SK-N-SH (cell line): ENCODE data around the gene CHAC1. TPM values are rescaled to one million over a fixed set of nuclear protein-coding genes. Genes with fewer than 3 reads are reported as not detected.

Experiments
- CTCF ChIA-PET: fragments of 300-600, 350-600 bp; formaldehyde crosslinking; extraction: SDS; loops from one replicate; lab custom pipeline; 2021; lab: Yijun Ruan, JAX
- POLR2A ChIA-PET: fragments of 350-600 bp; sonication (Branson Sonifier 250); formaldehyde crosslinking; extraction: SDS; loops from one replicate; lab custom pipeline; 2020; ENCODE audit warnings: antibody characterized with exemption, inconsistent platforms; lab: Yijun Ruan, JAX
- DNase-seq: peaks from one replicate; pipeline ENCODE4 v3.0.0; 2012
- H2AFZ ChIP-seq: fragments of 200-600 bp; sonication (generic); 2 replicates; pipeline ENCODE4 v1.8.1; 2016; ENCODE audit warnings: antibody characterized with exemption, mild to moderate bottlenecking, low read depth
- H3F3A ChIP-seq: fragments of 200-600 bp; sonication (generic); replicated peaks from 2 replicates; pipeline ENCODE3; 2016; ENCODE audit warnings: antibody characterized with exemption, mild to moderate bottlenecking; ENCODE audit not compliant: insufficient read depth
- H3K27ac ChIP-seq, 2 experiments: fragments of 200-500 bp in 1 of 2; fragments of 200-600 bp in 1 of 2; sonication (Bioruptor generic) in 1 of 2; sonication (generic), shearing (Covaris generic) in 1 of 2; 2 replicates each; pipeline versions ENCODE4 v1.5.1 to v1.6.1; 2014 to 2016; ENCODE audit warnings: low read depth in 2 of 2, inconsistent platforms in 1 of 2, low read length in 1 of 2, mild to moderate bottlenecking in 1 of 2, mixed read lengths in 1 of 2
- H3K27me3 ChIP-seq: fragments of 200-600 bp; sonication (generic), shearing (Covaris generic); 2 replicates; pipeline ENCODE4 v1.6.1; 2016; ENCODE audit warnings: mixed run types; ENCODE audit not compliant: insufficient read depth
- H3K36me3 ChIP-seq, 2 experiments: fragments of 200-500 bp in 1 of 2; fragments of 200-600 bp in 1 of 2; sonication (Bioruptor generic) in 1 of 2; sonication (generic) in 1 of 2; replicated peaks in 1 of 2; 2 replicates each; pipeline versions ENCODE3 to v1.5.1; 2014 to 2016; ENCODE audit warnings: low read length in 1 of 2, mild to moderate bottlenecking in 1 of 2; ENCODE audit not compliant: insufficient read depth in 2 of 2, control insufficient read depth in 1 of 2
- H3K4me1 ChIP-seq, 2 experiments: fragments of 200-500 bp in 1 of 2; fragments of 200-600 bp in 1 of 2; sonication (Bioruptor generic) in 1 of 2; sonication (generic), shearing (Covaris generic) in 1 of 2; 2 replicates each; pipeline versions ENCODE4 v1.5.1 to v1.6.1; 2014 to 2016; ENCODE audit warnings: low read depth in 1 of 2, low read length in 1 of 2, mixed run types in 1 of 2; ENCODE audit not compliant: insufficient read depth in 2 of 2, control insufficient read depth in 1 of 2
- H3K4me2 ChIP-seq: fragments of 200-600 bp; sonication (generic), shearing (Covaris generic); 2 replicates; pipeline ENCODE4 v1.6.1; 2017; ENCODE audit warnings: mixed run types
- H3K4me3 ChIP-seq, 2 experiments: fragments of 200-500 bp in 1 of 2; fragments of 200-600 bp in 1 of 2; sonication (Bioruptor generic) in 1 of 2; sonication (generic), shearing (Covaris generic) in 1 of 2; 2 replicates each; pipeline versions ENCODE4 v1.5.1 to v1.8.1; 2014 to 2016; ENCODE audit warnings: low read depth in 2 of 2, inconsistent platforms in 1 of 2, low read length in 1 of 2, mild to moderate bottlenecking in 1 of 2, mixed read lengths in 1 of 2, moderate library complexity in 1 of 2
- H3K79me2 ChIP-seq: fragments of 200-600 bp; sonication (generic); 2 replicates; pipeline ENCODE4 v1.8.1; 2017; ENCODE audit warnings: mild to moderate bottlenecking; ENCODE audit not compliant: insufficient read depth
- H3K9ac ChIP-seq: fragments of 200-600 bp; sonication (generic); 2 replicates; pipeline ENCODE4 v1.6.1; 2017; ENCODE audit warnings: mixed run types
- H3K9me2 ChIP-seq: fragments of 200-600 bp; sonication (generic); 2 replicates; pipeline ENCODE4 v1.6.1; 2017; ENCODE audit warnings: mixed run types
- H3K9me3 ChIP-seq: fragments of 200-600 bp; sonication (generic); 2 replicates; pipeline ENCODE4 v1.6.1; 2017; ENCODE audit warnings: mixed run types, mild to moderate bottlenecking, moderate library complexity
- H4K20me1 ChIP-seq: fragments of 200-600 bp; sonication (generic); 2 replicates; pipeline ENCODE4 v1.6.1; 2017; ENCODE audit warnings: mild to moderate bottlenecking, mixed run types; ENCODE audit not compliant: insufficient read depth
- ELF1 ChIP-seq: IDR thresholded peaks from 2 replicates; pipeline ENCODE4 v1.4.0; 2012
- EP300 ChIP-seq, 2 experiments: IDR thresholded peaks; 2 replicates each; pipeline versions ENCODE4 v1.4.0 to v1.6.1; 2012; ENCODE audit warnings: borderline replicate concordance in 1 of 2, low read depth in 1 of 2, low read length in 1 of 2
- FOSL2 ChIP-seq: IDR thresholded peaks from 2 replicates; pipeline ENCODE4 v1.4.0; 2012; ENCODE audit warnings: low read depth, mild to moderate bottlenecking, moderate library complexity, borderline replicate concordance
- FOXM1 ChIP-seq: IDR thresholded peaks from 2 replicates; pipeline ENCODE4 v1.4.0; 2012; ENCODE audit warnings: low read depth, mild to moderate bottlenecking
- GATA2 ChIP-seq: sonication (generic); formaldehyde crosslinking; IDR thresholded peaks from 2 replicates; pipeline ENCODE4 v1.5.0; 2020; ENCODE audit warnings: mild to moderate bottlenecking, missing genetic modification reagents
- IRF3 ChIP-seq: fragments of 150-350 bp; IDR thresholded peaks from 2 replicates; pipeline ENCODE4 v1.6.1; 2016; ENCODE audit warnings: mild to moderate bottlenecking, low read depth, low read length
- JUND ChIP-seq: IDR thresholded peaks from 2 replicates; pipeline ENCODE4 v1.4.0; 2012
- NFIC ChIP-seq: IDR thresholded peaks from 2 replicates; pipeline ENCODE4 v1.4.0; 2012; ENCODE audit warnings: borderline replicate concordance
- NRF1 ChIP-seq: IDR thresholded peaks from 2 replicates; pipeline ENCODE4 v1.6.1; 2012; ENCODE audit warnings: low read depth, mild to moderate bottlenecking, low read length
- PBX3 ChIP-seq: IDR thresholded peaks from 2 replicates; pipeline ENCODE4; 2012
- SMC3 ChIP-seq: IDR thresholded peaks from 2 replicates; pipeline ENCODE4 v1.6.1; 2012; ENCODE audit warnings: low read depth, low read length, improper control_type of control experiment
- USF1 ChIP-seq: IDR thresholded peaks from 2 replicates; pipeline ENCODE4 v1.4.0; 2012; ENCODE audit warnings: low read depth, borderline replicate concordance
- USF2 ChIP-seq: fragments of 150-350 bp; IDR thresholded peaks from 2 replicates; pipeline ENCODE4 v1.6.1; 2017; ENCODE audit warnings: antibody characterized with exemption, low read length, low read depth, borderline replicate concordance
- ZBTB33 ChIP-seq: IDR thresholded peaks from 2 replicates; pipeline ENCODE4 v1.4.0; 2012; ENCODE audit warnings: low read depth, borderline replicate concordance
- WGBS: methylation state at CpG from one replicate; pipeline ENCODE4 v1.1.6; 2017; ENCODE audit warnings: low lambda C conversion rate; 5-methylcytosine and 5-hydroxymethylcytosine counted together
- polyA plus RNA-seq, 3 experiments: library from polyadenylated mRNA; depleted of rRNA; stranded (reverse); fragments of >200 nt; gene quantifications; 2 replicates each; pipeline ENCODE4 v1.2.3, GENCODE V29; 2012

CHAC1 gene
- polyA plus RNA-seq, 1 of the 3 experiments (the other 2 are of a cell fraction), result 9.3 TPM

- Histone ChIP-seq H3K4me3 (no peak overlapping the region), H3K4me2 (peak overlapping the region; percentile 21; the same call in 1 of the 2 replicates), H2AFZ (no peak overlapping the region), H3K27me3 (no peaks in the 10 kb centered on the region), H3K9me2 (no peaks in the 10 kb centered on the region), H4K20me1 (no peaks in the 10 kb centered on the region), H3K79me2 (no peaks in the 10 kb centered on the region), H3K27ac (peak overlapping the region in 1 of 2 experiments; percentile 91; a peak in 2 of 4 replicates), H3F3A (peaks cover 52% of the 10 kb centered on the region), H3K4me1 (peaks cover 0 to 38% of the 10 kb centered on the region in 2 experiments; a peak in 2 of 4 replicates)
- TF ChIP-seq ELF1, result no peak
- no peak for TF ChIP-seq ZBTB33
- TF ChIP-seq FOSL2, result peak; percentile 47; the same call in 1 of the 2 replicates
- TF ChIP-seq FOXM1, result no peak
- no peak for TF ChIP-seq EP300 (IDR thresholded peaks at IDR 0.05; ENCODE audit: borderline replicate concordance in 1 of 2, low read depth in 1 of 2, low read length in 1 of 2)
- TF ChIP-seq, all 33 proteins: peak for 1
- H3K9me3 ChIP-seq, result no peaks in the 10 kb centered on the region
- WGBS, result 63% methylated on average over 6 of the region's 6 CpGs
- CTCF ChIA-PET, result no interaction called here
- peaks cover 50 to 54% of the 10 kb centered on the region in 2 experiments for H3K36me3 ChIP-seq
- no peak for DNase-seq
- H3K9ac ChIP-seq, result peak overlapping the region; percentile 40; the same call in 1 of the 2 replicates
- POLR2A ChIA-PET, result no interaction called here
Observed at GRCh38 chr15:40985541-40986330, 32.5 kb downstream of the CHAC1 start.

GRCh38 chr15:40986820-40987219, 33.5 kb downstream of the CHAC1 start:
- Histone ChIP-seq H3K27me3 (no peaks in the 10 kb centered on the region), H2AFZ (no peak overlapping the region), H3K4me1 (peaks cover 0 to 38% of the 10 kb centered on the region in 2 experiments; a peak in 2 of 4 replicates), H3K4me2 (no peak overlapping the region), H3K9me2 (no peaks in the 10 kb centered on the region), H3K79me2 (no peaks in the 10 kb centered on the region), H3K9ac (no peak overlapping the region), H3K27ac (peak overlapping the region in 1 of 2 experiments; percentile 91; a peak in 1 of 4 replicates), H3K4me3 (no peak overlapping the region), H3K36me3 (peaks cover 46 to 48% of the 10 kb centered on the region in 2 experiments), H4K20me1 (no peaks in the 10 kb centered on the region), H3K9me3 (no peaks in the 10 kb centered on the region), H3F3A (peaks cover 51% of the 10 kb centered on the region)
- DNase-seq, result no peak
- POLR2A ChIA-PET, result no interaction called here
- TF ChIP-seq FOXM1 (no peak), NFIC (peak; percentile 40; the same call in 1 of the 2 replicates), JUND (no peak)
- WGBS, result 93% methylated on average over 7 of the region's 7 CpGs
- CTCF ChIA-PET, result no interaction called here

- ChIA-PET CTCF (interaction anchor here (0.9 to 2.1 kb wide), 4 partner anchors 23 to 197 kb away, joined by 3 to 6 read pairs (median 4); no protein-coding TSS in a partner anchor), POLR2A (no interaction called here)
- Histone ChIP-seq H3K4me3 (no peak overlapping the region), H3K9me3 (no peaks in the 10 kb centered on the region), H4K20me1 (no peaks in the 10 kb centered on the region), H3K27me3 (no peaks in the 10 kb centered on the region), H3F3A (peaks cover 38% of the 10 kb centered on the region), H3K36me3 (peaks cover 36 to 46% of the 10 kb centered on the region in 2 experiments), H3K27ac (no peak overlapping the region), H3K4me2 (no peak overlapping the region), H3K4me1 (peaks cover 0 to 40% of the 10 kb centered on the region in 2 experiments; a peak in 2 of 4 replicates), H3K9me2 (no peaks in the 10 kb centered on the region), H3K79me2 (no peaks in the 10 kb centered on the region), H2AFZ (no peak overlapping the region), H3K9ac (no peak overlapping the region)
- TF ChIP-seq SMC3, result no peak
- no peak for TF ChIP-seq PBX3
- no peak for TF ChIP-seq NRF1
- TF ChIP-seq USF2, result no peak
- TF ChIP-seq JUND, result no peak
- no peak for TF ChIP-seq USF1
- TF ChIP-seq ELF1, result no peak
- no peak for TF ChIP-seq GATA2 (CRISPR knock-in tag)
- TF ChIP-seq IRF3, result no peak
- WGBS, result 96% methylated on average over 4 of the region's 4 CpGs
- DNase-seq, result no peak
Observed at GRCh38 chr15:40988156-40988555, 34.9 kb downstream of the CHAC1 start.
